D721Med (cell line): ENCODE data around the gene RTF2.
"Not testable (repeated sequence)": the region's sequence is repeated elsewhere in the genome, so short reads cannot be mapped to it uniquely, and the experiment has no call there.

Source experiments
- DNase-seq: peaks from one replicate; pipeline ENCODE4 v3.0.0; 2011; ENCODE audit warnings: low spot score; ENCODE audit not compliant: insufficient read length
- FAIRE-seq: peaks from 2 replicates; lab custom pipeline; 2011; peaks lifted over from hg19 to GRCh38; lab: Jason Lieb, UNC
- TF ChIP-seq, protein P1 (sequence below): IDR thresholded peaks from 2 replicates; pipeline ENCODE4 v1.5.1; 2012; ENCODE audit warnings: mild to moderate bottlenecking, control low read depth; ENCODE audit not compliant: insufficient read depth; ENCODE audit errors: missing control alignments

The RTF2 gene

DNA sequence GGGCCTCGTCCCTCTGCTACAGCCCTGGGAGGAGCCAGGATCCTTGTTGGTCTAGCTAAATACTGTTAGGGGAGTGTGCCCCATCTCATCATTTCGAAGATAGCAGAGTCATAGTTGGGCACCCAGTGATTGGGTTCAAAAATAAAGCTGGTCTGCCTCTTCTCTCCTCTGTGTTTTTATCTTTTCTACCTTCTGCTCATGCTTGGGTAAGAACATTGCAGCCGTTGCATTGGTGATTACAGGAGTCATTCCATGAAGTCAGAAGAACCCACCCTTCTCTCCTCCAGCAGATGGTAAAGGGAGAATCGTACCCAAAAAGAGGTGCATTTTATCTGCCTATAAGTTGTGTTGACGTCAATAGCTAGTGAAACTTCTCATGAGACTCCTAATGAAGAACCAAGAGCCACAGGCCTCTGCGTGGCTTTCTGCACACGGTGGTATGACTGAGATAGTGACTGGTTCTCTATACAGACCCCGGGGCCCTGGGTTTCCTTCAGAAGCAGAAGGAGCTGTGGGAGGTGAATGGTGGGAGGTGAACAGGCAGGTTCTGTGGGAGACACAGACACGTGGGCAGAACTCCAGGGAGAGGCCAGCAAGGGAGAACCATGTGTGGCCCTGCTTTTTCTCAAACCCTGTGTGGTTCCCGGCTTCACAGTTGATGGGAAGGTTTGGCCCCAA lies 50.4 kb downstream of the RTF2 start:
- FAIRE-seq = no peak
- DNase-seq = no peak
- TF ChIP-seq, protein P1, sequence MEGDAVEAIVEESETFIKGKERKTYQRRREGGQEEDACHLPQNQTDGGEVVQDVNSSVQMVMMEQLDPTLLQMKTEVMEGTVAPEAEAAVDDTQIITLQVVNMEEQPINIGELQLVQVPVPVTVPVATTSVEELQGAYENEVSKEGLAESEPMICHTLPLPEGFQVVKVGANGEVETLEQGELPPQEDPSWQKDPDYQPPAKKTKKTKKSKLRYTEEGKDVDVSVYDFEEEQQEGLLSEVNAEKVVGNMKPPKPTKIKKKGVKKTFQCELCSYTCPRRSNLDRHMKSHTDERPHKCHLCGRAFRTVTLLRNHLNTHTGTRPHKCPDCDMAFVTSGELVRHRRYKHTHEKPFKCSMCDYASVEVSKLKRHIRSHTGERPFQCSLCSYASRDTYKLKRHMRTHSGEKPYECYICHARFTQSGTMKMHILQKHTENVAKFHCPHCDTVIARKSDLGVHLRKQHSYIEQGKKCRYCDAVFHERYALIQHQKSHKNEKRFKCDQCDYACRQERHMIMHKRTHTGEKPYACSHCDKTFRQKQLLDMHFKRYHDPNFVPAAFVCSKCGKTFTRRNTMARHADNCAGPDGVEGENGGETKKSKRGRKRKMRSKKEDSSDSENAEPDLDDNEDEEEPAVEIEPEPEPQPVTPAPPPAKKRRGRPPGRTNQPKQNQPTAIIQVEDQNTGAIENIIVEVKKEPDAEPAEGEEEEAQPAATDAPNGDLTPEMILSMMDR = no peak

DNA sequence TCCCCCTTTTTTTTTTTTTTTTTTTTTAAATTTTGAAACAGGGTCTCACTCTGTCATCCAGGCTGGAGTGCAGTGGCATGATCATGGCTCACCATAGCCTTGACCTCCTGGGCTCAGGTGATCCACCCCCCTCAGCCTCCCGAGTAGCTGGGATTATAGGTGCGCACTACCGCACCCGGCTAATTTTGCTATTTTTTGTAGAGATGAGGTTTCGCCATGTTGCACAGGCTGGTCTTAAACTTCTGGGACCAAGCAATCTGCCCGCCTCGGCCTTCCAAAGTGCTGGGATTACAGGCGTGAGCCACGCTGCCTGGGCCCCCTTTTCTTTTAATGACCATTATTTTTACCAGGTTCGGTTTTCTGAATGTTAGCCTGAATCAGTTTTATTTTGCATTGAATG lies 51.1 kb downstream of the RTF2 start:
- no peak for FAIRE-seq
- TF ChIP-seq, protein P1 = no peak
- no peak for DNase-seq

DNA sequence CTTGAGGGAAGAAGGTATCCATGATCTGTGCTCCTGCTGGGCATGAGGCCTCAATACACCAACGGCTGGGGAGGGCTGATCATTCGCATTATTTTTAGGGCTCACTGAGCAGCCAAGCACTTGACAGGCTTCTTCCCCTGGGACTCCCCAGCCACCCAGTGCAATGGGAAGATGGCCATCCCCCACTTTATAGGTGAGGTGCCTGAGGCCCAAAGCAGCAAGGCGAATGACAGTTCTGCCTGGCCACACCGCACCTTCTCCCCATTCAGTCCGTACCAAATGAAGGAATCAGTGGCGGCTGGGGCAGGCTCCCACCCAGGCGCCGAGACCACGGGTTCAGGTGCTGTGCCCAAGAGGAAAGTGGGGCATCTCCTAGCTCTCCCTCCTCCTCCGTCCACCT lies 51.8 kb downstream of the RTF2 start:
- TF ChIP-seq, protein P1 = no peak
- FAIRE-seq (no peak), DNase-seq (no peak)

DNA sequence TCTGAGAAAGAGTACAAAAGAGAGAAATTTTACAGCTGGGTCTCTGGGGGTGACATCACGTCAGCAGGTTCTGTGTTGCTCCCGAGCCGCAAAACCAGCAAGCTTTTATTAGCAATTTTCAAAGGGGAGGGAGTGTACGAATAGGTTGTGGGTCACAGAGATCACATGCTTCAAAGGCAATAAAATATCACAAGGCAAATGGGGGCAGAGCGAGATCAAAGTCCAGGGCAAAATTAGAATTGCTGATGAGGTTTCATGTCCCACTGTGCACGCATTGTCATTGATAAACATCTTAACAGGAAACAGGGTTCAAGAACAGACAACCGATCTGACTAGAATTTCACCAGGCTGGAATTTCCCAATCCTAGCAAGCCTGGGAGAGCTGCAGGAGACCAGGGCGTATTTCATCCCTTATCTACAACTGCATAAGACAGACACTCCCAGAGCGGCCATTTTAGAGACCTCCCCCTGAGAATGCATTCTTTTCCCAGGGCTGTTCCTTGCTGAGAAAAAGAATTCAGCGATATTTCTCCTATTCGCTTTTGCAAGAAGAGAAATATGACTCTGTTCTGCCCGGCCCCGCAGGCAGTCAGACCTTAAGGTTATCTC lies 52.4 kb downstream of the RTF2 start:
- not testable (repeated sequence) for DNase-seq, FAIRE-seq

DNA sequence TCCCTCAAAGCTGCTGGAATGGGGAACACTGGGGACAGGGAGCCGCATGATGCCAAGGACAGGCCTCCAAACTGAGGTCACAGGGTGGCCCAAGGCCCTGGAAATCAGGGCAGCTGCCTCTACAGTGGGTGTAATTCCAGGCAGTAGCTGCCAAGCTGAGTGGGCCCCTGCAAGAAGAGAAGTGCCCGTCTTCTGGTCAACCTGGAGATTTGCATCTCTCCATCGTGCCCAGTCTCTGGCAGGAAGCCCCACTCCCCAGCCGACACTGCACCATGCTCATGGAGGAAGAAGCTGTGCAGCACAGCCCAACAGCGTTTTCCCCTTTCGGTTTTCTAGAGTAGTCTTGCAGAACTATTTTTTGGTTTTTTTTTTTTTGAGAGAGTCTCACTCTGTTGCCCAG lies 53.9 kb downstream of the RTF2 start:
- TF ChIP-seq, protein P1 = no peak
- DNase-seq (no peak), FAIRE-seq (no peak)

DNA sequence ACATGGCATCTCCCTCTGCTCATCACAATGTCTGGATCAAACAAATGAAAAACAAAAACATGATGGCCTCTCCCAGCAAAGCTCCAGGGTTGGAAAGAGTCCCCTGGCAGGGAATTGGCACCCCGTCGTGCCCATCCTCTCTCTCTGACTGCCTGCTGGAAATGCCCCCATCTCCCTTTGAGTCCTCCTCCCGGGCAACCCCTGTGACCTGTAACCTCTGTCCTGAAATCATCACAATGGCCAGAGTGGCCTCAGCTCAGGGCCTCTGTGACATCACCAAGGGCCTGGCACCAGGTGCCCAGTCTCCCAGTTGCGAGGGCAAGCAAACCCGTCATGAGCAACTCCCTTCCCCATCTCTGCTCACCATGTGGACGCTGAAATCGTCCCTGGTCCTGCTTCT lies 56.0 kb downstream of the RTF2 start, which contains the start of gene FAM209A:
Gene FAM209A, plus strand, starts transcription at position 301 of the 400 bp plus-strand sequence. Its CDS starts 65 bp downstream, at position 366.
- DNase-seq, FAIRE-seq: not testable (repeated sequence)

DNA sequence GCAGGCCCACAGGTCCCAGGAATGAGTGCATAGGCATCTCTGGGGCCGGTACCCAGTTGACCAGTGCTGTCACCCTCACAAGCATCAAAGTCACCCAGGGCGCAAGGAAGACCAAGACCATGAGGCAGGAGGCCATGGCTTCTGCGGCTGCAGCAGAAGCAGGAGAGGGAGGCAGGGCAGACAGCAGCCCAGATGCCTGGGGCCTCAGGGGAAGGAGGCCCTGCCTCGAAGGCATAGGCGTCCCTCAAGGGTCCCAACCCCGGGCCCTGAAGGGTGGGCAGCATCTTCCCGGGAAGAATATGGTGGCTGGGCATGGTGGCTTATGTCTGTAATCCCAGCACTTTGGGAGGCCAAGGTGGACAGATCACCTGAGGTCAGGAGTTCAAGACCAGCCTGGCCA lies 59.1 kb downstream of the RTF2 start:
- DNase-seq (no peak), FAIRE-seq (no peak)
- TF ChIP-seq, protein P1 = no peak

DNA sequence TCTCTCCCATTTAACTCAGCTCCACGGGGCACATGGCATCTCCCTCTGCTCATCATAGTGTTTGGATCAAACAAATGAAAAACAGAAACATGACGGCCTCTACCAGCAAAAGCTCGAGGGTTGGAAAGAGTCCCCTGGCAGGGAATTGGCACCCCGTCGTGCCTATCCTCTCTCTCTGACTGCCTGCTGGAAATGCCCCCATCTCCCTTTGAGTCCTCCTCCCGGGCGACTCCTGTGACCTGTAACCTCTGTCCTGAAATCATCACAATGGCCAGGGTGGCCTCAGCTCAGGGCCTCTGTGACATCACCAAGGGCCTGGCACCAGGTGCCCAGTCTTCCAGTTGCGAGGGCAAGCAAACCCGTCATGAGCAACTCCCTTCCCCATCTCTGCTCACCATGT lies 64.5 kb downstream of the RTF2 start, which contains the start of gene FAM209B:
Gene FAM209B, plus strand, starts transcription at position 301 of the 400 bp plus-strand sequence. Its CDS starts 96 bp downstream, at position 397.
- FAIRE-seq, DNase-seq: not testable (repeated sequence)

DNA sequence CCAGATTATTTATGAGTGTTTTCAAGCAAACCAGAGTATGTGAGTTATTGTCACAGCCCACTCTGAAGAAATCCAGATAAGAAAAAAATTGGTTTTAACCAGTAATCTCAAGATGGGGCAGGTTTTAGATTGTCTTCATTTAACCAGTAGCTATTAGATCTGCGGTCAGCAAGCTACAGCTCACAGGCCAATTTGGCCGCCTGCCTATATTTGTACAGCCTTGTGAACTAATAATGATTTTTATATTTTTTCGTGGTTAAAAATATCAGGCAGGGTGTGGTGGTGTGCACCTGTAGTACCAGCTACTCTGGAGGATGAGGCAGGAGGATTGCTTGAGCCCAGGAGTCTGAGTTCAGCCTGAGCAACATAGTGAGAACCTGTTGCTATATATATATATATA lies 69.6 kb downstream of the RTF2 start:
- TF ChIP-seq, protein P1 = no peak
- no peak for DNase-seq
- FAIRE-seq = no peak
